HG02642 (cell line): Measurements from ENCODE around the gene CCNE1.
"Not testable (repeated sequence)": the region's sequence is repeated elsewhere in the genome, so short reads cannot be mapped to it uniquely, and the experiment has no call there.

ENCODE experiments used
- ATAC-seq: cut with Tn5 transposase; IDR thresholded peaks from one replicate; pipeline ENCODE4 v1.9.1; 2021; ENCODE audit warnings: mild to moderate bottlenecking; ENCODE audit not compliant: unreplicated experiment, poor library complexity

Gene CCNE1

GRCh38 chr19:29785955-29786589 is 25.7 kb upstream of the CCNE1 start:
- no peak for ATAC-seq

- ATAC-seq = no peak
Measured at GRCh38 chr19:29787281-29787680, 24.5 kb upstream of the CCNE1 start.

GRCh38 chr19:29789007-29789406 is 22.8 kb upstream of the CCNE1 start:
- ATAC-seq = no peak

GRCh38 chr19:29793116-29793727 is 18.6 kb upstream of the CCNE1 start:
- no peak for ATAC-seq

GRCh38 chr19:29794490-29794889 is 17.3 kb upstream of the CCNE1 start:
- not testable (repeated sequence) for ATAC-seq

- ATAC-seq = no peak
Measured at GRCh38 chr19:29795461-29796172, 16.2 kb upstream of the CCNE1 start.

GRCh38 chr19:29796173-29796573 is 15.6 kb upstream of the CCNE1 start:
- no peak for ATAC-seq

- no peak for ATAC-seq
Measured at GRCh38 chr19:29798774-29799497, 12.9 kb upstream of the CCNE1 start.

- no peak for ATAC-seq
Measured at GRCh38 chr19:29800100-29800825, 11.5 kb upstream of the CCNE1 start.

GRCh38 chr19:29803951-29804350 is 7.8 kb upstream of the CCNE1 start:
- not testable (repeated sequence) for ATAC-seq

GRCh38 chr19:29804493-29804892 is 7.3 kb upstream of the CCNE1 start:
- ATAC-seq = peak; percentile 88

- no peak for ATAC-seq
Measured at GRCh38 chr19:29805031-29805965, 6.5 kb upstream of the CCNE1 start.

GRCh38 chr19:29806098-29806866 is 5.5 kb upstream of the CCNE1 start:
- ATAC-seq = no peak

GRCh38 chr19:29807178-29807577 is 4.6 kb upstream of the CCNE1 start:
- no peak for ATAC-seq

- ATAC-seq = no peak
Measured at GRCh38 chr19:29807870-29808405, 3.9 kb upstream of the CCNE1 start.

- ATAC-seq = no peak
Measured at GRCh38 chr19:29809795-29810503, 1.8 kb upstream of the CCNE1 start.

- no peak for ATAC-seq
Measured at GRCh38 chr19:29810504-29810871, 1.3 kb upstream of the CCNE1 start.
